NCI-H446 treated with DMSO at 0.1 percent for 48 hours (cell line): ENCODE data around the gene ZBTB42.

ENCODE experiments used
- DNase-seq: peaks from one replicate; lab custom pipeline; 2025; lab: John Stamatoyannopoulos, UW

The ZBTB42 gene

GRCh38 chr14:104843442-104844305, 42.8 kb downstream of the ZBTB42 start:
- DNase-seq: no peak

GRCh38 chr14:104844306-104845032, 43.6 kb downstream of the ZBTB42 start:
- DNase-seq: no peak

- no peak for DNase-seq
These were observed 44.2 kb downstream of the ZBTB42 start for GRCh38 chr14:104845033-104845666.

- DNase-seq: no peak
These were observed 45.0 kb downstream of the ZBTB42 start for GRCh38 chr14:104845834-104846441.

GRCh38 chr14:104852280-104852663, 51.4 kb downstream of the ZBTB42 start:
- no peak for DNase-seq
